ENCODE measurements around the gene RTKN2.

The RTKN2 gene

DNA sequence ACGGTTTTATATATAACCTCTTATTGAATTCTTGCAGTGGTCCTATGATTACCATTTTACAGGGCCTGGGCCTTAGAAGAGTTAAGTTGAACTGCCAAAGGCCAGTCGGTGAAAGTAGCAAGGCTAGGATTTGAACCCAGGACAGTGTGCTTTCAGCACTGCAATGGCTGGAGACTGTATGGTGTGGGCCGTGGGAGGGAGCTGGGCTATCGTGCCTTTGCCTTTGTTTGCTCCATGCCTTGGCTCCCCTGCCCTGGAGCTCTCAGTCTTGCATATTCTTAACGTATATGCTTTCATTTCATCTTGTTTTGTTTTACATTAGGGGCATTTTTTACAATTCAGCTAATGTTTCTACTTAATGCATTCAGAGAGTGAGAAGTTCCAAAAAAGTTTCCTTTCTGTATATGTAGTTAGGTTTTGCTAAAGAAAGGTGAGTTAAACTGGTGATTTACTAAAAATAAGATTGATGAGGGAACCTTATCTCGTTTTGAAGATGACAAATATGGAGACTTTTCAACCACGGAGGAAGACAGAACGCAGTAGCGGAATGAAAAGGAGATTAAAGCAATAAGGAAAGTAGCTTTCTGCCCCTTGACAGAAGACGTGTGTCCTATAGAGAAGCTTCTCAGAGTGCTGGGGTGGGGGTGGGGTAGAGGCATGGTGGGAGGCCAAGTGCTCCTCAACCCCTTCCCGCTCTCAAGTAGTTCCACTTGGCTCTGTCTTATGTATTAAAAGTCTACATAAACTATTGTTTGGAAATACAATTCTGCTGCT, 82.5 kb downstream of the RTKN2 start:
- FAIRE-seq (no peak), DNase-seq (ENCODE audit: insufficient read length, low spot score) (no peak)
- TF ChIP-seq, protein P1, sequence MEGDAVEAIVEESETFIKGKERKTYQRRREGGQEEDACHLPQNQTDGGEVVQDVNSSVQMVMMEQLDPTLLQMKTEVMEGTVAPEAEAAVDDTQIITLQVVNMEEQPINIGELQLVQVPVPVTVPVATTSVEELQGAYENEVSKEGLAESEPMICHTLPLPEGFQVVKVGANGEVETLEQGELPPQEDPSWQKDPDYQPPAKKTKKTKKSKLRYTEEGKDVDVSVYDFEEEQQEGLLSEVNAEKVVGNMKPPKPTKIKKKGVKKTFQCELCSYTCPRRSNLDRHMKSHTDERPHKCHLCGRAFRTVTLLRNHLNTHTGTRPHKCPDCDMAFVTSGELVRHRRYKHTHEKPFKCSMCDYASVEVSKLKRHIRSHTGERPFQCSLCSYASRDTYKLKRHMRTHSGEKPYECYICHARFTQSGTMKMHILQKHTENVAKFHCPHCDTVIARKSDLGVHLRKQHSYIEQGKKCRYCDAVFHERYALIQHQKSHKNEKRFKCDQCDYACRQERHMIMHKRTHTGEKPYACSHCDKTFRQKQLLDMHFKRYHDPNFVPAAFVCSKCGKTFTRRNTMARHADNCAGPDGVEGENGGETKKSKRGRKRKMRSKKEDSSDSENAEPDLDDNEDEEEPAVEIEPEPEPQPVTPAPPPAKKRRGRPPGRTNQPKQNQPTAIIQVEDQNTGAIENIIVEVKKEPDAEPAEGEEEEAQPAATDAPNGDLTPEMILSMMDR (IDR thresholded peaks at IDR 0.05; ENCODE audit: insufficient read depth, missing control alignments) = no peak

DNA sequence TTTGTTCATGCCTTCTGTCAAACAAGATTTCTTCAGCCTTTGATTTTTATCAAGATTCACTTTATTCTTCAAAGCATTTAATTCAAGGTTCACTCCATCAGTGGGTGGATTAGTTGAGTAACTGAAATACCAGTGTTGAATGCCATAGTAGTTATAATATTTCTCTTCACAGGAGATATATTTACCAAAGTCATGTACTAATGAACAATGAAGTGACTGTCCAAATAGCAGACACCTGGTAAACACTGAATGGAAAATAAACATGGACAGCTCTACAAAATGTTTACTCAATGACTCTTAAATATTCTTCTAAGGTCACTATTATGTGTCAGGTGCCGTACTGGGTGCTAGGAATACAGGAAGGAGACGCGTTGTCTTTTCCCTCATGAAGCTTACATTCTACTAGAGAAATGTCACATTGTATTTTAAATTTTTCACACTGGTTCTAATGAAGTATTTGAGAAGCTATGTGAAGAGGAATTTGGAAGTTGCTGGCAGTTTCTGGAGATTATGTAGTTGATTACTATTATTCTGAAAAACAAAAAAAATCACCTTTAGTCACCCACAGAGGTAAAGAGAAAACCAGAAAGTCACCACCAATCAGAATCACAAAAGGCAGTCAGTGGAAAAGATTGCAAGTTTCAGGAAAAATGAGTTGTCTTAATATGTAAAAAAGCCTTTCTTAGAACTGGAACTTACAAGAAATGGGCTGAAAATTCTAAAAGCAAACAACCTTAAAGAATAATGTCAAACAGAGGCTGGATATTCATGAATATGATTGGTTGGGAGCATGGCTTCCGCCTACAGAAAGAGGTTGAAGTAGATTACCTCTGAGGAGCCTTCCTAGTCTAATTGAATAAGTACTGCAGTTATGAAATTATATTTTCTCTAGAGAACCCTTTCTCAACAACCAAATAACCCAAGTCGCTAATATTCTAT, 84.5 kb downstream of the RTKN2 start:
- DNase-seq (ENCODE audit: insufficient read length, low spot score) = no peak
- TF ChIP-seq, protein P1 (IDR thresholded peaks at IDR 0.05; ENCODE audit: insufficient read depth, missing control alignments) = no peak
- FAIRE-seq = no peak

DNA sequence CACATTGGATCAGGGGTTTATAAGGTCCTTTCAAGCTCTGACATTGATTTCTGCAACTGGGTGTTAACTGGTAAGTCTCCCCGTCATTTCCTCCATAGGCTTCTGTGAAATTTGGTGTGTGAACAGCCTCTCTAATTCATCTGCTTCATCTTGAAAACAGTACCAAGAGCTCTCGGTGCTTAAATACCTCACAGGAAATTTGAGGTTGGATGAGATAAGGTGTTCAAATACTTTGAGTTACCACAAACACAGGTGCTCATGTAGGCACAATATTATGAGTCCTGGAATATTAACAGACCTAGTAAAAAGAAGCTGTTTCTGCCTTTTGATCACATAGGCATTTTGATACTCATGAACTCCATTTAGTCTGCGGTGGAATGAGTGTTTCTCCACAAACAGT, 85.2 kb downstream of the RTKN2 start:
- TF ChIP-seq, protein P1 (IDR thresholded peaks at IDR 0.05; ENCODE audit: insufficient read depth, missing control alignments) = no peak
- FAIRE-seq (no peak), DNase-seq (ENCODE audit: insufficient read length, low spot score) (no peak)

DNA sequence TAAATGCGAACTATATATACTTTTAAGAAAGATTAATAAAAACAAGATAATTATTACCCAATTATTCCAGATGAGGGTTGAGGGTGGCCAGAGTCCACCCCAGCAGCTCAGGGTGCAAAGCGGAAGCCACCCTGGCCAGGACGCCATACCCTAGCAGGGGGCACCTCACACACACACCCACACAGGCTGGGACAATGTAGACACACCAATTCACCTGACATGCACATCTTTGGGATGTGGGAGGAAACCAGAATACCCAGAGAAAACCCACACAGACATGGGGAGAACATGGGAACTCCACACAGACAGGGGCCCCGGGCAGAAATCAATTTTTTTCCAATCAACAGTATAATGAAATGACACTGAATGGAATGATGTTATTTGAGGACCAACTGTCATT, 86.0 kb downstream of the RTKN2 start:
- TF ChIP-seq, protein P1 (IDR thresholded peaks at IDR 0.05; ENCODE audit: insufficient read depth, missing control alignments) = no peak
- DNase-seq (ENCODE audit: insufficient read length, low spot score) = no peak
- FAIRE-seq = no peak

DNA sequence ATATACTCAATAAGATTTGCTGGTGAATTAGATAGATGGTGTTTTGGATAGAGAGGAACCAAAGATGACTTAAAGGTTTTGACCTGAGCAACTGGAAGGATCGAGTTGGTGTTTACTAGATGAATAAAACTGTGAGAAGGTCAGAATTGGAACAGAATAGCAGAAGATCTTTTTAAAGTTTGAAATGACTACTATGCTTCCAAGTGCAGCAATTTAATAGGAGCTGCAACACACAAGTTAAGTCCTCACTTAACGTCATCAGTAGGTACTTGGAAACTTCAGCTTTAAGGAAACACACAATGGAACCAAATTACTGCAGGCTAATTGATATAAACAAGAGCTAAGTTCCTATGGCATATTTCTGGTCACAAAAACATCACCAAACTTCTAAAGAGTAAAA, 86.5 kb downstream of the RTKN2 start:
- TF ChIP-seq, protein P1 (IDR thresholded peaks at IDR 0.05; ENCODE audit: insufficient read depth, missing control alignments) = no peak
- DNase-seq (ENCODE audit: insufficient read length, low spot score) (no peak), FAIRE-seq (no peak)

DNA sequence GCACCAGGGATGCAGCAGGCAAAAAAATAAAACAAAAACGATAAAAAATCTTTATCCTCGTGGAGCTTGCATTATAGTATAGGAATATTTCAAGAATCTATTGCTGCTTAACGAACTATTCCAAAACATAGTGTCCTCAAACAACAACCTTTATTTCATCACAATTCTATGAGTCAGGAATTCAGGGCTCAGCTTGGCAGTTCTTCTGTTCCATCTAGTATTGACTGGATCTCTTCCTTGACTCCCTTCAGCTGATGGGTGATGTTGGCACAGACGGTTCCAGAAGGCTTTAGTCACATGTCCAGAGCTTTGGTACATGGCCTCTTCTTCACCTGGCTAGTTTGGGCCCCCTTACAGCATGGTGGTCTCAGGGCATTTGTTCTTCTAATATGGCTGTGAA, 88.0 kb downstream of the RTKN2 start:
- FAIRE-seq (no peak), DNase-seq (ENCODE audit: insufficient read length, low spot score) (no peak)
- TF ChIP-seq, protein P1 (IDR thresholded peaks at IDR 0.05; ENCODE audit: insufficient read depth, missing control alignments) = no peak
